GM18505 (cell line): ENCODE results near the gene DLG4.

Experiments used
- ATAC-seq: cut with Tn5 transposase; IDR thresholded peaks from one replicate; pipeline ENCODE4 v1.9.1; 2021; ENCODE audit not compliant: unreplicated experiment
- POLR2A ChIP-seq: IDR thresholded peaks from 4 replicates; pipeline ENCODE4 v1.6.1; 2011; ENCODE audit warnings: borderline replicate concordance; ENCODE audit not compliant: insufficient read depth, insufficient read length; ENCODE audit errors: extremely low read depth

Gene DLG4

DNA sequence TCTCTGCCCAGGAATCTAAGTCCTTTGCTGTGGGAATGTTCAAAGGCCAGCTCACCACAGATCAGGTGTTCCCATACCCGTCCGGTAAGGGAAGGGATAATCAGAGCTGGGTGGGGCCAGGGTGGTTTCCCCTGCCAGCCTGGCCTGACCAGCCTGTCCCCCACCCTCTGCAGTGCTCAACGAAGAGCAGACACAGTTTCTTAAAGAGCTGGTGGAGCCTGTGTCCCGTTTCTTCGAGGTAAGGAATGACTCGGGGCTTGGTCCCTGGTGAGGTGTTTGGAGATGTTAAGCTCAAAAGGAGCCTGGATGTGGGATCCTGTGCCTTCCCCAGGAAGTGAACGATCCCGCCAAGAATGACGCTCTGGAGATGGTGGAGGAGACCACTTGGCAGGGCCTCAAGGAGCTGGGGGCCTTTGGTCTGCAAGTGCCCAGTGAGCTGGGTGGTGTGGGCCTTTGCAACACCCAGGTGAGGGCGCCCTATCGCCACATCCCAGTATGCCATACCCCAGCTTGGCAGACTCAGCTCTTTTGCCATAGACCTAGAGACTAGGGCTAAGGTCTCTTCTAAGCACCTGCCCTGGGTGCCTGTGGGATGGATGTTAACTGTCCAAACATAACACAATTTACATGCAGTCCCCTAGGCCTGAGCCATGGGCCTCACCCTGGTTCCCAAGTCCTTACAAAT is 1.1 kb upstream of the DLG4 start:
- peak; percentile 15 for TF ChIP-seq POLR2A
- ATAC-seq = no peak

- no peak for ATAC-seq
- TF ChIP-seq POLR2A = no peak
Measured at GRCh38 chr17:7219229-7219811, 316 bp downstream of the DLG4 start.

GRCh38 chr17:7218758-7219157 is 878 bp downstream of the DLG4 start:
- ATAC-seq = no peak
- TF ChIP-seq POLR2A = no peak

DNA sequence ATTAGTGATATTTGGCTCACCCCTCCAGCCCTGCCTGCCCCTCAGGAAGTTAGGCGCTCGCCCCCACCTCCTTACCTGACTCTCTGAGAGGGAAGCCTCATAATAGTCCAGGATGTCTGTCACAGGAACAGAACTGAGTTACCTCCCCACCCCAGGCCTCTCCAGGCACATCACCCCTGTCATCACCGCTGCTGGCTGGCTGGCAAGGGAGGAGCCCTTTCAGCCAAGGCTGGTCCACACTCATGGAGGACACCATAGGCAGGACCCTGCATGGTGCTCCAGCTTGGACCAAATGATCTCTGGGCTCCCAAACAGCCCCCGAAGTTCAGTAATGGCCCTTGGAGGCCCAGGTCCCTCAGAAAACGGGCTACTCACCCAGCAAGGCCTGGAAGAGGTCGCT is 1.5 kb downstream of the DLG4 start:
- ATAC-seq = no peak
- no peak for TF ChIP-seq POLR2A

DNA sequence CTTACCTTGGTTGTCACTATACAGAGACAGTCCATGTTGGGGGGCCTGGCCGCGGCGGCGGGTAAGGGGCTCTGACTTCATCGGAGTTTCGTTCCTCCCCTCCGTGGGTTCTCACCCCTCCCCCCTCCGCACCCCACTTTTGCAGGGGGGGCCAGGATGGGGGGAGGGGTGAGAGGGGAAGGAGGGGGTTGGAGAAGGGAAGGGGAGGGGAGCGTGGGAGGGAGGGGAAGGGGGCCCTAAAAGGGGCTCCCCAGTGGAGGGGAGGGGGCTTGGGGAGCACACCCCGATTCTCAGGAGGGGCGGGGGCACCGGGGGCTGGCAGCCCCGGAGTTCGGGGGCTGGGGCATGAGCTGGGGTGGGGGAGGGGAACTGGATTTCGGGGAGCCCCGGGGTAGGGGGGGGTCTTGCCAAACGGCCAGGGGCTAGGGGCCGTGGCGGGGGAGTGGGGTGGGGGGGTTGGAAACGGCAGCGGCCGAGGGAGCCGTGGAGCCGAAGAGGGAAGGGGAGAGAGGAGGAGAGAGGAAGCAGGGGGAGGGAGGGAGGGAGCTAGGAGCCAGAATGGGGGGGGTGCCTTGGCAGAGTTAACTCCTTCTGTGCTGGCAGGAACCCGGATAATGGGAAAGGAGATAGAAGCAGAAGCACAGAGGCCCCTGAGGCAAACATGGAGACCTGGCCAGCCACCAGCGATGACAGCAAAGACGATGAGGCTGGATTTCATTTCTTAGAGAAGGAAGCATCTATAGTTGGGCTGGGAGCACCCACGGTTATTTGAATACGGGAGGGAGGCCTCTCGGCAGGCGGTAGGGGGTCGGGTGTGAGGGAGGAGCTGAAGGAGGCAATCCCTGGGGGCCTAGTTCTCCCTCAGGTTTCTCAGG is 2.3 kb downstream of the DLG4 start:
- no peak for ATAC-seq
- TF ChIP-seq POLR2A = no peak

DNA sequence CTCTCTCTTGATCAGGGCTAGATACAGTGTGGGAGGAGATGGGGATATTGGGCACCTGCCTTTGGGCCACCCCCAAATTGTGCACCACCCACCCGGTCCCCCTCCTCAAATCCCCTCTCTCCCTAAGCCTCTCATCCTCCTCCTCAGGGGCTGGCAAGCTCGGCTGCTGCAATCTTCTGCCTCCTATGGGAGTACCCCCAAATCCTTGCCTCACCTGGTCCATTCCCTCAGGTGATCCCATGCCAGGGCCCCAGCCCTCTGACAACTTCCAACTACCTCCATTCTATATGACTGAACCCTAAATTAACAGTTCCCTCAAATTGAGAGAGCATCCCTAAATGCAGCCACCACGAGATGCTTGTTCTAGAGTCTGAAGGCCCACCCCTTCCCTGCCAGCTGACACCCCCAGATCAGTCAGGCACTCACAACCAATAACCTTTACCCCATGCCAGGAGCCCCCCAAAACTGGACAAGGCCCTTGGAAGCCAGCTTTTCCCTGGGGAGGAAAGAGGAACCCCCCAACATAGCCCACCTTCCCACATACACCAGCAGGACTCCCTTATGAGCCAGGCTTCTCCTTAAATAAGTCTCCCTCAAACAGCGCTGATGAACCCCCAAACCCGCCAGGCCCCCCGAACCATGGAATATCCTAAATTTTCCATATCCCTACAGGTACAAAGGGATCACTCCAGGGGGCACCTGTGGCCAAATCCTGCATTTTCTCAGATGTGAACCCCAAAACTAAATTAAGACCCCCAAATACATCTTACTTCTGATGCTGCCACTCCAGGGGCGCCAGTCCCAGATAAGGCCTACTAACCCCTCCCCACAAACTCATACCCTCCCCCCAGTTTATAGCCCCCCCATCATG is 3.2 kb downstream of the DLG4 start:
- ATAC-seq = no peak
- TF ChIP-seq POLR2A = no peak

DNA sequence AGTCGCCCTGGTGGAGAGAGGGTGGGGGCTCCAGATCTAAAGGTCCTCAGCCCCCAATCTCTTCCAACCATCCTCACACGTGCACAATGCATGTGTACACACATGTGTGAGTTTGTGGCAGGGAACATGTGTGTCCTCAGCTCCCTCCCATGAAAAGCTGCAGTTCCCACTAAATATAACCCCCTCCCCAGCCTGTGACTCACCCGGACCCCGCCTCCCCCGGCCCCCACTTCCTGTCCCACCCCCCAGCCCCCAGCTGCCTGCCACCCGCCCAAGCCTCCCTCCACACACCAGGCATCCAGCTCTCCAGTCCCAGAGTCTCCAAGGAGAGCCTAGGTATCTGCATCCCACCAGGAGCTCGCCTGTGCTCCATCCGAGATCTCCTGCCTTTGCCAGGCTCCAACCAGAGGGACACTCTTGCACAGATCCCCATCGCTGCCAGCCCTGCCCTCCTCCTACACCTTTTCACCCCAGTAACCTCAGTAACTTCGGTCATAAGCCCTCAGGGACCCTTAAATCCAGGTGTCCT is 3.9 kb downstream of the DLG4 start:
- no peak for TF ChIP-seq POLR2A
- ATAC-seq = no peak

DNA sequence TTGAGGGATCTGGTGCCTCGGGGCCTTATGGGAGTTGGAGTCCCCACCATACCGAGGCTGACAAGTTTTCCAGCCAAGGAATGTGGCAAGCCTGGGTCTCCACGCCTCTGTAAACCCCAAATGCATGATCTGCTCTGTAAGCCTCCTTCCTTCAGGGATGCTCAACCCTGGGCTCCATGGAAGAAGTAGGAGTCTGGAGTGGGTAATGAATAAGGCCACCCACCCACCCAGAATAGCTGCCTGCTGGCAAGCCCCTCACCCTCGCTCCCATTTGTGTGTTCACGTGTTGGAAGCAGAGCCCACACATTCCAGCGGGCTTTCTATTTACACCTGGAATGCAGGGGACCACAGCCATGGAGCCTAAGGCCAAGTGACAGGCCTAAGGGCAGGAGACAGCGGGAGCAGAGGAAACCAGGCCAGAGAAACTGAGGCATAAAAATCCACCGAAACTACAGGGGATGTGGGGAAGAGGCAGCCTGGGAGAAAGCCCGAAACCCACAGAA is 4.4 kb downstream of the DLG4 start:
- no peak for TF ChIP-seq POLR2A
- ATAC-seq = no peak

GRCh38 chr17:7214300-7215135 is 5.1 kb downstream of the DLG4 start:
- TF ChIP-seq POLR2A = no peak
- peak; percentile 79 for ATAC-seq

DNA sequence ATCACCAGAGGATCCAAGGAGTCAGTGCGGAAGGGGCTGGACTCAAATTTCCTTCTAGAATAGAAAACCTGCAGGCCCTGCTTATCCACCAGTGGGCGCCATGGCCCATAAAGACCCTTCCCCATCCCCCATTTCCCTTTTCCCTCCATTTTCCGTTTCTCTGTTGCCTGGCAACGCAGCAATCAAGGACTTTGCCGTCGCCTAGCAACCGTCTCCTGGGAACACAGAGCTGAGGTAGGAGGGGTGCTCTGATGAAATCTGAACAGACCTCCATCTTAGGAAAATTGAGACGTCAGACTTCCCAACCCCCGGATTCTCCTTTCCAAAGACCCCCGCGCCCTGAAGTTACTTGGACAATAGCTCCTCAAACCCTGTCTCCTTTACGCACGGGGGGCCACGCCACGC is 5.7 kb downstream of the DLG4 start:
- no peak for TF ChIP-seq POLR2A
- no peak for ATAC-seq

GRCh38 chr17:7211491-7212273 is 8.0 kb downstream of the DLG4 start:
- ATAC-seq = no peak
- no peak for TF ChIP-seq POLR2A
